ENCODE data around the gene CDK6.

Gene CDK6

GRCh38 chr7:92740700-92741126, 95.7 kb downstream of the CDK6 start:
- in situ Hi-C loops (cut with HindIII; ENCODE audit: low sequenced_read_pairs), result no loop called here
- no peak overlapping the region for H3K4me3 ChIP-seq (ENCODE audit: low read depth, low read length)
- DNase-seq (ENCODE audit: low read depth), result peak; percentile 68
- TF ChIP-seq, protein P1, sequence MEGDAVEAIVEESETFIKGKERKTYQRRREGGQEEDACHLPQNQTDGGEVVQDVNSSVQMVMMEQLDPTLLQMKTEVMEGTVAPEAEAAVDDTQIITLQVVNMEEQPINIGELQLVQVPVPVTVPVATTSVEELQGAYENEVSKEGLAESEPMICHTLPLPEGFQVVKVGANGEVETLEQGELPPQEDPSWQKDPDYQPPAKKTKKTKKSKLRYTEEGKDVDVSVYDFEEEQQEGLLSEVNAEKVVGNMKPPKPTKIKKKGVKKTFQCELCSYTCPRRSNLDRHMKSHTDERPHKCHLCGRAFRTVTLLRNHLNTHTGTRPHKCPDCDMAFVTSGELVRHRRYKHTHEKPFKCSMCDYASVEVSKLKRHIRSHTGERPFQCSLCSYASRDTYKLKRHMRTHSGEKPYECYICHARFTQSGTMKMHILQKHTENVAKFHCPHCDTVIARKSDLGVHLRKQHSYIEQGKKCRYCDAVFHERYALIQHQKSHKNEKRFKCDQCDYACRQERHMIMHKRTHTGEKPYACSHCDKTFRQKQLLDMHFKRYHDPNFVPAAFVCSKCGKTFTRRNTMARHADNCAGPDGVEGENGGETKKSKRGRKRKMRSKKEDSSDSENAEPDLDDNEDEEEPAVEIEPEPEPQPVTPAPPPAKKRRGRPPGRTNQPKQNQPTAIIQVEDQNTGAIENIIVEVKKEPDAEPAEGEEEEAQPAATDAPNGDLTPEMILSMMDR (IDR thresholded peaks at IDR 0.05; ENCODE audit: low read depth, low read length, missing control alignments), result no peak

DNA sequence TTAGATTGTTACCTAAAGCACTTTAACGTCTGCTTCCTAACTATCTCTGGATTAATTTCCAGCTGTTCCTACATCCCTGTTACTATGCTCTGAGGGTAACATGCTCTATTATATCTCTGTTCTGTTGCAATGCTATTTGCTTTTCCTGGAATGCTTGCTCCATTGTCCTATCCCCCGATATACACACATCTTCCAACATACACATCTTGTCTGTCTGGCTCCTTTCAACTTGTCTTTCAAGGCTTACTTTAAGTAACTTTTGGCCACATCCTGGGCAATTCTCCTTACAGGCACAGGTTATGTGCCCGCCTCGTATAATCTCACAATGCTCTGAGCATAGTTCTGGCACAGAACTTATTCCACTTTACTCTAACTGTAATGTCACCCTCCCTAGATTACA, 96.2 kb downstream of the CDK6 start:
- DNase-seq (ENCODE audit: low read depth), result no peak
- TF ChIP-seq, protein P1 (IDR thresholded peaks at IDR 0.05; ENCODE audit: low read depth, low read length, missing control alignments), result no peak
- in situ Hi-C loops (cut with HindIII; ENCODE audit: low sequenced_read_pairs), result no loop called here
- H3K4me3 ChIP-seq (ENCODE audit: low read depth, low read length), result no peak overlapping the region

DNA sequence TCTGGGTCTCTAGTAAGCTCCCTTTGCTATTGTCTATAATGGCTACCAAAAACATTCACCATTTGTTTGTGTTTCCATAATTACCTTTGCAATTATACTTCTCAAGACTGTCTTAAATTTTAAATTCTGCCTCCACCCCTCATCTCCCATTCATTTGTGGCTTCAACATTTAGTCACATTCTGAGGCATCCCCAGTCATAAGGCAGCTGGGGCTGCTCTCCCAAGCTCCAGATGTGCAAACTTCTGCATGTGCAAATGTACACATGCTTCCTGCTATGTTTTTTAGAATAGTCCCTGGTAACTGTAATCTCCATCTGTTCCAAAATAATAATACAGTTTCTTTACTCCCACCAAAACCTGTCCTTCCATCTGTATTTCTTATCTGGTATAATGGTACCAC, 97.3 kb downstream of the CDK6 start:
- DNase-seq (ENCODE audit: low read depth), result no peak
- in situ Hi-C loops (cut with HindIII; ENCODE audit: low sequenced_read_pairs), result no loop called here
- TF ChIP-seq, protein P1 (IDR thresholded peaks at IDR 0.05; ENCODE audit: low read depth, low read length, missing control alignments), result no peak
- H3K4me3 ChIP-seq (ENCODE audit: low read depth, low read length), result no peak overlapping the region

DNA sequence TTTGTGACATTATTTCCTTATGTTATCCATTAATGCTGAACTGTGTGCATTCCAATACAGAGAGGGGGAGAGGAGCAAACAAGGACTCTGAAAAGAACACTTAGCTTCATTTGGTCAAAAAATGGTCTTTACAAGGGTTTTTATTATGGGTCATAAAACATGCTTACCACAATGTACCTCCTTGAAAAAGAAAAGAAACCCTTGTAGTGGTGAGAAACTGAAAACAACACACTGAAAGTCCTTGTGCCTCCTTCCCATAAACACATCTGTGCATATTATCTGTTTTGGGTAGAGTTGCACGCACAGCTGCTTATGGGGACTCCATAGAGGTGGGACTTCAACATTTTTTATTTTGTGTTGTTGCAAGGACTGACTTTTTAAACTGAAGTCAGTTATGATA, 98.7 kb downstream of the CDK6 start:
- TF ChIP-seq, protein P1 (IDR thresholded peaks at IDR 0.05; ENCODE audit: low read depth, low read length, missing control alignments), result no peak
- no peak for DNase-seq (ENCODE audit: low read depth)
- in situ Hi-C loops (cut with HindIII; ENCODE audit: low sequenced_read_pairs), result no loop called here
- no peak overlapping the region for H3K4me3 ChIP-seq (ENCODE audit: low read depth, low read length)

DNA sequence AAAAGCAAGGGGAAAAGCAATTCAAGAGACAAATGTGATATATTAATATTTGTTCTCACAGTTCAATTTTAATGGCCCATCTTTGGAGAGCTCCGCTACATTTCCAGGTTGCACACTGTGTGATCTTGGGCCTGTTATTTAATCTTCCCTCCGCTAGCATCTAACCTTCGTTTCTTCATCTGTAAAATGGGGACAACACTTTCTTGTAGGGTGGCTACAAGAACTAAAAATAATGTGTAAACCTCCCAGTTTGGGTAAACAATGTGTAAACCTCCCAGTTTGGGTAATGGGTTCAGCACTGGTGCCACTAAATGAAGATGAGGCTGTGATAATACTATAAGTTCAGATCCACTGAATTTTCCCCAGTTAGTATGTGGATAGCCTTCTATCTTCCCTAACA, 99.5 kb downstream of the CDK6 start:
- TF ChIP-seq, protein P1 (IDR thresholded peaks at IDR 0.05; ENCODE audit: low read depth, low read length, missing control alignments), result no peak
- in situ Hi-C loops (cut with HindIII; ENCODE audit: low sequenced_read_pairs), result no loop called here
- DNase-seq (ENCODE audit: low read depth), result no peak
- no peak overlapping the region for H3K4me3 ChIP-seq (ENCODE audit: low read depth, low read length)

DNA sequence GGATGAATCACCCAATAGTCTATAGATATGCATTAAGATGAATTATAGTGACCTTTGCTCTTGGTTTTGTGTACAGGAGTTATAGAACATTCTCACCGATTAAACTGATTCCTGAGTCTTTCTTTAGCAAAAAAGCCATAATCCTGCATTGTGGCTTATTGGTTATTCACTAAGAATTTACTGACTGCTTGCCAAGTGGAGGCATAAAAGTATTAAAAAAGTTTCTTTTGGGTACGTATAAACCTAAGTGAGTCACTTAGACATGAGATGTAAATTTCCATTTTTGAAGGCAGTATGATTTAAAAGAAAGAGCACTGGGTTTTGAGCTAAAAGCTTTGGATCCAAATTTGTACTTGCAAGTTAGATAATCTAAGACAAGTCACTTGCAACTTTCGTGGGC, 100.7 kb downstream of the CDK6 start:
- TF ChIP-seq, protein P1 (IDR thresholded peaks at IDR 0.05; ENCODE audit: low read depth, low read length, missing control alignments), result no peak
- no peak overlapping the region for H3K4me3 ChIP-seq (ENCODE audit: low read depth, low read length)
- in situ Hi-C loops (cut with HindIII; ENCODE audit: low sequenced_read_pairs), result no loop called here
- peak; percentile 66 for DNase-seq (ENCODE audit: low read depth)
